OCI-M2 (cell line): ENCODE measurements around the gene VAV1.
"Not testable (repeated sequence)": the region's sequence is repeated elsewhere in the genome, so short reads cannot be mapped to it uniquely, and the experiment has no call there.

ENCODE experiments used
- DNase-seq: peaks from one replicate; lab custom pipeline; 2025; ENCODE audit not compliant: unreplicated experiment; lab: John Stamatoyannopoulos, UW

VAV1 gene

DNA sequence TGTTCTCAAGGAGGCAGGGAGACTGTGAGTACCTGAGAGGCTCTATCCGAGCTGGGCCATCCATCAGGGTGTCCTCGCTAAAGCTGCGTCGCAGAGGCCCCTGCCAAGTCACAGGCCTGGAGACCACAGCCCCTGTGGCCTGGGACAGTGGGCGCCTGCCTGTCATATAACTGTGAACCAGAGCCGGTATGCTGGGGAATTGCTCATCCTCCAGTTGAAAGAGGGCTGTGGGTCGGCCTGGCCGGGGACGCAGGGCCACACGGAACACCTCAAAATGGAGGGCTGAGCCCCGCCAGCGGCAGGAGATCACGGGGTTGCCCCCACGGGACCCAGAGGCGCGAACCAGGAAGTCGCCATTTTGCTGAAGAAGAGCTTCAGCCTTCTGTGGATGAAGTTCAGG is 11.9 kb upstream of the VAV1 start:
- DNase-seq = no peak

GRCh38 chr19:6761053-6761676 is 11.3 kb upstream of the VAV1 start:
- no peak for DNase-seq

DNA sequence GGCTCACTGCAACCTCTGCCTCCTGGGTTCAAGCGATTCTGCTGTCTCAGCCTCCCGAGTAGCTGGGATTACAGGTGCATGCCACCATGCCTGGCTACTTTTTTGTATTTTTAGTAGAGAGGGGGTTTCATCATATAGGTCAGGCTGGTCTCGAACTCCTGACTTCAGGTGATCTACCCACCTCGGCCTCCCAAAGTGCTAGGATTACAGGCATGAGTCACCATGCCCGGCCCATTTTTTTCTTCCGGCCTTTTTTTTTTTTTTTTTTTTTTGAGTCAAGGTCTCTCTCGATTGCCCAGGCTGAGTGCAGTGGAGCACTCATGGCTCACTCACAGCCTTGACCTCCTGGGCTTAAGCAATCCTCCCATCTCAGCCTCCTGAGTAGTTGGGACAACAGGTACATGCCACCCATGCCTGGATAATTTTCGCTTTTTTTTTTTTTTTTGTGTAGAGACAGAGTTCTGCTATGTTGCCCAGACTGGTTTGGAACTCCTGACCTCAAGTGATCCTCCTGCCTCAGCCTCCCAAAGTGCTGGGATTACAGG is 10.2 kb upstream of the VAV1 start:
- DNase-seq = not testable (repeated sequence)

DNA sequence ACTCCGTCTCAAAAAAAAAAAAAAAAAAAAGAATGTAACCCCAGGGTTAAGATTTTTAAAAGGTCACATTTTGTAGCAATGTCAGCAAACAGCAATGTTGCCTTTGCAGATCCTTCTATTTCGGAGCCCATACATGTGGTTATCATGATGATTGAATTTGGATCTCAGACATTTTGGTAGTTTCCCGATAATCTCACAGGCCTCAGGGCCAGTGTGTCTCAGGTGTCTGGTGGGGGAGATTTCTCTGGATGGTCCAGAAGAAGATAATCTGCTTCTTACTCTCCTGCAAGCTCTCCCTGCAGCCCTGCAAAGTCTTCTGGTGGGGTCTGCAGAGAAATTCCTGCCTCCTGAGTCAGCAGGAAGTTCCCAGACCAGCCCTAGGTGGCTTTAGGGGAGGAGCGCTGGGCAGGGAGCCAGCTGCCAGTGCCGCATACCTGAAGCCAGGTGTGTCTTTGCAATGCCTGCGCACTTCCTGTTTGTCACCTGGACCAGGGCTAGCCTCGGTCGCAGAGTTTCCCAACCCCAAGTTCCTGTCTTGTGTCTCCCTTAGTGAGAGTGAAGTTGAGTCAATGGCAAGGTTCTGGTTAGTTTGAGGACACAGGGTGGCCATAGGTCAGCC is 6.7 kb upstream of the VAV1 start:
- no peak for DNase-seq

- DNase-seq = no peak
Observed at GRCh38 chr19:6766357-6767080, 6.0 kb upstream of the VAV1 start.

GRCh38 chr19:6767081-6767356 is 5.5 kb upstream of the VAV1 start:
- no peak for DNase-seq

DNA sequence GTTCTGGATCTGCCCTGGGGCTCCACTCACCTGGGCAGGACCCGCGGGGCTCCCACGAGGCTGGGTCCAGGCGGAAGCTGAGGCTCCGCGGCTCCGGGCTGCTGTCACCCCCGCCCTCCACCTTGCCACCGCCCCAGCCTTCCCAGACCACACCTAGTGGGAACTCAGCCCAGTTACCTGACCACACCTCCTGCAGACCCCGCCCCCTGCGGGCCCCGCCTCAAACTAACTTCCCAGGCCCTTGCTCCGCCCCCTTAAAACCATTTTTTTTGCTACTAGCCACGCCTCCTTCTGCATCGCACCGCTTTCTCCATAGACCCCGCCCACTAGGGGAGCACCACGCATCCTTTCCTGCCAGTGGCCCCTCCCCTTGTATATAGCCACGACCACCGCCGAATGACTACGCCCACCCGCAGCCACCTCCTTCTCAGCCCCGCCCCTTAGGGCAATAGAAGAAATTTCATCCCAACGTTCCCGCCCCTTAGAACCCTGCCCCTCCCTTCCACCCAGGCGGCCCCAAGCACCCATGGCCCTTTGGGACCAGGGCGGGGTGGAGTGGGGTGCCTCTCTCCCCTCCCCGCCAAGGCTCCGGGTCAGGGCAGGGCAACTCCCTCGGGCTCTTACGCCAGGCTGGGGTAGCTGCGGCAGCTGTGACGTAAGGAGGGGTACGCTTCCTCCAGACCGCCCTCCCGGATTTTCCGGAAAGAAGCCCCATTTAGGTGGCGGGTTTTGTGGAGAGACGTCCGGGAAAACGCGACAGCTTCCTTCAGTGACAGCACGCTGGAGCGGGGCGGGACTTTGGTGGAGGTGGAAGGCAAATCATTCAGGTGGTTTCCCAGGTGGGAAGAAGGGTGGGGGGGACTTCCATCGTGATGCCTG is 4.9 kb upstream of the VAV1 start, which contains the start of gene SH2D3A:
Gene SH2D3A (minus strand): TSS at position 79 of the 879 bp plus-strand sequence. CDS start 3,687 bp downstream, outside the sequence.
- no peak for DNase-seq

GRCh38 chr19:6768236-6768785 is 4.2 kb upstream of the VAV1 start:
- DNase-seq = no peak

DNA sequence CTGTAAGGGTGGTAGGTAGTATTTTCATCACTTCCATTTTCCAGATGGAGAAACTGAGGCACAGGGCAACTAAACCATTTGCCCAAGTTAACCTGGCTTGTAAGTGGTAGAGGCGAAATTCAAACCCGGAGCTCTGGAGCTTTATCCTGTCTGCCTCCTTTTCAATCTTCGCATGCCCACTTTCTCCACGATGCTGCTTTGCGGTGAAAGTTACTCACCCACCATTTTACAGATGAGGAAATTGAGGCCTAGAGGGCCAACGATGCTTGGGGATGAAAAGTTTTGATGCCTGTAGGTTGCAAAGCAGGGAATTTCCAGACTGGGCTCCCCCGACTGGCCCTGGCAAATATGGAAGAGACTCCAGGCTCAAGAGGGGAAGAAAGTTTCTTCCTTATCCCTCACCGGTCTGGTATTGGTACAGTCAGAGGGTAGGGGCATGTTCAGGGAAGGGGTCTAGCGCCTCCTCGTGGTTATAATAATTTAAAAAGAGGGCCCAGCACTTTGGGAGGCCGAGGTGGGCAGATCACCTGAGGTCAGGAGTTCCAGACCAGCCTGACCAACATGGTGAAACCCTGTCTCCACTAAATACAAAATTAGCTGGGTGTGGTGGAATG is 3.4 kb upstream of the VAV1 start:
- no peak for DNase-seq

DNA sequence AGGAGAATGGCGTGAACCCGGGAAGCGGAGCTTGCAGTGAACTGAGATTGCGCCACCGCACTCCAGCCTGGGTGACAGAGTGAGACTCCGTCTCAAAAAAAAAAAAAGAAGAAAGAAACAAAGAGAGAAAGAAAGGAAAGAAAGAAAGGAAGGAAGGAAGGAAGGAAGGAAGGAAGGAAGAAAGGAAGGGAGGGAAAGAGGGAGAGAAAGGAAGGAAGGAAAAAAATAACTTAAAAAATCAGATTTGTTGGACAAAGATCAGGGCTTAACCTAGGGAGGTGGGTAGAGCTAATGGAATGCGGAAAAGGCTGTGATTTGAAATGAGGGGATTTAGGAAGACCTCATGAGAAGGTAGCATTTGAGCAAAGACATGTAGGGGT is 870 bp upstream of the VAV1 start:
- DNase-seq = not testable (repeated sequence)

DNA sequence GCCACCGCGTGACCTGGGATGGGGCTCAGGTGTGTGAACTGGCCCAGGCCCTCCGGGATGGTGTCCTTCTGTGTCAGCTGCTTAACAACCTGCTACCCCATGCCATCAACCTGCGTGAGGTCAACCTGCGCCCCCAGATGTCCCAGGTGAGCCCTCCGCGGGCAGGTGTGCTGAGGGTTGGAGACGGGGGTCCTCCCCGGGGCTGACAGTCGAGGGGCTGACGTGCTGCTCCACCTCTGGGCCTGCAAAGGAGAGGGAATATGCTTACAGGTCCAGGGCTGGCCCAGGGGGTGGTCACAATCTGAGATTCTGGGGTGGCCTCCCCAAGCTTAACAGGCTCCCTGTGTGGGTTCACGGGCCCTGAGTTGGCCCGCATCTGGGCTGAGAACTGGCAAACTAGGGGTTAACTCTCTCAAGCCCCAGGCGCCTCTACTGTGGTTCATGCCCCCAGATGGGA is 386 bp downstream of the VAV1 start:
- DNase-seq = no peak

- no peak for DNase-seq
Observed at GRCh38 chr19:6773323-6773931, 919 bp downstream of the VAV1 start.

DNA sequence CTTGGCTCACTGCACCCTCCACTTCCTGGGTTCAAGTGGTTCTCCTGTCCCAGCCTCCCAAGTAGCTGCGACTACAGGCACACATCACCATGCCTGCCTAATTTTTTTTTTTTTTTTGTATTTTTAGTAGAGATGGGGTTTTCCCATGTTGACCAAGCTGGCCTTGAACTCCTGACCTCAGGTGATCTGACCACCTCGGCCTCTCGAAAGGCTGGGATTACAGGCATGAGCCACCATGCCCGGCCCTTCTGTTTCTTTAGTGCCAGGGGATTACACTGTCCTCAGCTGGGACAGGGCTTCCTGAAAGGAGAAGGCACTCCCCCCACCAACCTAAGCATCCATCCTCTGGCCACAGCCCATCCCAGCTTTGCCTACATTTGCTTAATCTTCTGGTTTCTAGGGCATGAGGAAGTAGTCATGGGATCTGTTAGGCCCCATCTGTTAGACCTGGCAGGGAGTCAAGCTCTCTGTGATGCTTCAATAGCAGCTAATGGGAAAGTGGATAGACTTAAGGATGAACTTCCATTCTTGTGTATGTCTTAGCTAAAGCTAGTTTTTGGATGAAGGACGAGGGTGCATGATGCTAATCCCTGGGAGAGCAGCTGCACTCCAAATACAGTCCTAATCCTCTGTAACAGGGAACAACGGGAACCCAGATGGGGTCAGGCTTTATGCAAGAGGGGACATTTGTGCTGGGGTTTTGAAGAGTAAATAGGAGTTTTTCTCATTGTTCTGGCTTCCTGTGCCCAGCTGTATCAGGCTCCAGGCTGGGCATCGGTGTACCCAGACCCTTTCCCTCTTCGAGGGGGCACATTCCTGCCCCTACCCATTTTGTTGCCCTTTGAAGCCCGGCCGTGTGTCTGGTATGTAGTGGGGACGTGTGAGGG is 2.6 kb downstream of the VAV1 start:
- DNase-seq = no peak

DNA sequence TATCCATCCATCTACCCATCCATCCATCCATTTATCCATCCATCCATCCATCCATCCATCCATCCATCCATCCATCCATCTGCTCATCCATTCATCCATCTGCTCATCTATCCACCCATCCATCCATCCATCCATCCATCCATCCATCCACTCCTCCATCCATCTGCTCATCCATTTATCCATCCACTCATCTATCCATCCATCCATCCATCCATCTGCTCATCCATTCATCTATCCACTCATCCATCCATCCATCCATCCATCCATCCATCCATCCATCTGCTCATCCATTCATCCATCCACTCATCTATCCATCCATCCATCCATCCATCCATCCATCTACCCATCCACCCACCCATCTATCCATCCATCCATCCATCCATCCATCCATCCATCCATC is 3.5 kb downstream of the VAV1 start:
- not testable (repeated sequence) for DNase-seq

DNA sequence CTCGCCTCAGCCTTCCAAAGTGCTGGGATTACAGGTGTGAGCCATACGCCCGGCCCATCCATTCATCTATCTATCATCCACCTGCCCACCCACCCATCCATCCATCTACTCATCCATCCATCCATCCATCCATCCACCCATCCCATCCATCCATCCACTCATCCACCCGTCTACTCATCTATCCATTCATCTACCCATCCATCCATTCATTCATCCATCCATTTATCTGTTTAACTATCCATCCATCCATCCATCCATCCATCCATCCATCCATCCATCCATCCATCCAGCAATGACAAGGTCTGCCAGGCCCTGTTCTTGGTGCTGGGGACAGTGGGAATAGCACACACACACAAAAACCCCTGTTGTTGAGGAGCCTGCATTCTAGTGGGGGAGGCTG is 4.5 kb downstream of the VAV1 start:
- no peak for DNase-seq

DNA sequence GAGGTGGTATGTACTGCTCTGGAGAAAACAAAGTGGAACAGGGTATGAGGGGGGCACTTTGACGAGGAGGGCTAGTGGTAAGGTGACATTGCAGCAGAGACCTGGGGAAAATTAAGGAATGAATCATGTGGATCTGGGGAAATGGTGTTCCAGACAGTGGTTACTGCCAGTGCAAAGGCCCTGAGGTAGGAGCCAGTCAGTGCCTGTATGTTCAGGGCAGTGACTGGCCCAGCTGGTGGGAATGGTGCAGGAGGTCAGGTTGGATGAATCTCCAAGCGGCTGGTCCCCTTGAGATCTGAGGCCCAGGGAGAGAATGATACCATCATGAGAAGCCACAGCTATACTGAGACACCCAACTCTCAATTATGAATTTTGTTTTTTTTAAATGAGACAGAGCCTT is 4.9 kb downstream of the VAV1 start:
- no peak for DNase-seq

DNA sequence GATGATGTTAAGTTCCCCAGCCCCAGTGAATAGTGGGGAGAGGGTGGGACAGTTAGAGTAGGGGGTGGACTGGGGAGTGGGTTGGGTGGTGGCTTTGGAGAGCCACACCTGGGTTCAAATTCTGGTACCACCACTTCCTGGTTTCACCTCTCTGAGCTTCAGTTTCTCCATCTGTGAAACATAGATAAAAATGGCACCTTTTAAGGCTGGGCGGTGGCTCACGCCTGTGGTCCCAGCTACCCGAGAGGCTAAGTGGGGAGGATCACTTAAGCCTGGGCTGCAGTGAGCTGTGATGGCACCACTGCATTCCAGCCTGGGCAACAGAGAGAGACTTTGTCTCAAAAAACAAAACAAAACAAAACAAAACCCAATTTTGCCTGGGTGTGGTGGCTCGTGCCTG is 5.9 kb downstream of the VAV1 start:
- no peak for DNase-seq

DNA sequence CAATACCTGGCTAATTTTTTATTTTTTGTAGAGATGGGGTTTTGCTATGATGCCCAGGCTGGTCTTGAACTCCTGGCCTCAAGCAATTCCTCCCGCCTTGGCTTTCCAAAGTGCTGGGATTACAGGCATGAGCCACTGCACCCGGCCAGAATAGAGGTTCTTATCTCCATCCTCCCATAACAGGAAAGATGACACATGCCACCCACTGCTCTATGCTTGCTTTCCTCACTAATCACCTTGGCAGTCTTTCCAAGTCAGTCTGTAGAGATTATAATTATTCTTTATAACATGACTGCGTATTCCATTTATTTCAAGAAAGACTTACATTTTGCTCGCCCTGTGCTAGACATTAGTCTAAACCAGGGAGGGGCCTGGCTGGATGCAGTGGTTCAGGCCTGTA is 6.7 kb downstream of the VAV1 start:
- no peak for DNase-seq

DNA sequence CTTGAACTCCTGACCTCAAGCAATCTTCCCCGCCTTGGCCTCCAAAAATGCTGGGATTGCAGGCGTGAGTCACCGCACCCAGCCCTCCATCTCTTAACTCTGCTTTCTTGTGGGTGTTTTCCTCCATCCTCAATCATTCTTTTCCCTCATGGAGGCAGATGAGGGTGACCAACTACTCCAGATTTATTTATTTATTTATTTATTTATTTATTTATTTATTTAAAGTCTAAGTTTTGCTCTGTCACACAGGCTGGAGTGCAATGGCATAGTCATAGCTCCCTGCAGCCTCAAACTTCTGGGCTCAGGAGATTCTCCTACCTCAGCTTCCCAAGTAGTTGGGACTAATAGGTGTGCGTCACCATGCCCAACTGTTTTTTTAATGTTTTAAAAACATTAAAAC is 14.9 kb downstream of the VAV1 start:
- no peak for DNase-seq
